Measurements from ENCODE around the gene DHCR24.

DNA sequence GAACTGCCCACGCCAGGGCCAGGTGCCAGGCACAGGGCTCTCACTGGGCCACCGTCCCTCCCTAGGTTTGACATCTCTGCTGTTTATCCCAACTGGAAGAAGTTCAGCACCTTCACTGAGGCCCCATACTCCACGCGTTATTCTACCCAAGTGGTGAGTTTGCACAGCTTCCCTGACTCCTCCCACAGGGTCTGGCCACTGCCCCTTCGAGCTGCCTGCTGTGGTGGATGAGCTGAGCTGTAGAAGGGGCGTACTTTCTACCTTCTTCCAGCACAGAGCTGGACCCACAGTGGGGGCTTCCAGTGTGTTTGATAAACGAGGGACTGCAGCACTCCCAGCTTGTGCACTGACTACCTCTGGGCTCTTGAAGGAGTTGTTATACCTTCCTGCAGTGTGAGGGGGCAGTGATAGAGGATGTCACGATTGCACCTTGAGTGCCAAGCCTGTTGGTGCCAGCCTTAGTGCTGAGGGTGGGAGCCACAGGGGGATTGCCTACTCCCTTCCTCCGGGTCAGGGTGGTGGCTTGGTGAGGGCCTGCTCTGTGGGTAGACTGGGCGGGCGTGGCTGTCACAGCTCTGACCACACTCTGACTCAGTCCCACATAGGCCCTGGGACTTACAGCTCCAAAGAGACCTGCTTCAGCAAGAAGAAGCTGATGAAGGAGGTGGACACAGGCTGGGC lies 79.9 kb downstream of the DHCR24 start:
- no peak for TF ChIP-seq CTCF (conservative IDR thresholded peaks at IDR 0.05)
- no peak for TF ChIP-seq EZH2 (IDR thresholded peaks at IDR 0.05; ENCODE audit: low read depth)

Measured in PC-9 (cell line).